Prostate gland (tissue), 2 donors: Measurements from ENCODE around the gene ONECUT2. TPM values are rescaled to one million over a fixed set of nuclear protein-coding genes. Genes with fewer than 3 reads are reported as not detected.

Source experiments
- DNase-seq: peaks from one replicate; pipeline ENCODE4 v3.0.0-alpha.2; 2019; ENCODE audit warnings: low spot score
- H3K27ac ChIP-seq, 2 donors: fragments of 200-600 bp; sonication (generic); 2 replicates each; pipeline ENCODE4 v1.5.1; 2017 to 2019
- H3K27me3 ChIP-seq: fragments of 200-600 bp; sonication (generic); replicated peaks from 2 replicates; pipeline ENCODE4 v1.5.1; 2019; ENCODE audit not compliant: insufficient read depth
- H3K36me3 ChIP-seq, 2 donors: fragments of 200-600 bp; sonication (generic); 1 replicate in 1 of 2; 2 replicates in 1 of 2; pipeline versions ENCODE4 v1.5.1 to v1.8.1; 2017 to 2019
- H3K4me1 ChIP-seq: fragments of 200-600 bp; sonication (generic); replicated peaks from 2 replicates; pipeline ENCODE4 v1.5.1; 2019
- H3K4me3 ChIP-seq, 2 donors: fragments of 200-600 bp; sonication (generic); 2 replicates each; pipeline ENCODE4 v1.5.1; 2017 to 2019
- H3K9me3 ChIP-seq: fragments of 200-600 bp; sonication (generic); 2 replicates; pipeline ENCODE4 v1.5.1; 2017
- CTCF ChIP-seq, 4 experiments: fragments of 200-600 bp in 2 of 4; fragments of 450-650 bp in 2 of 4; sonication (generic) in 2 of 4; IDR thresholded peaks; 1 replicate in 3 of 4; 2 replicates in 1 of 4; pipeline ENCODE4 v1.5.1; 2016 to 2019; ENCODE audit warnings: antibody characterized with exemption in 4 of 4, mild to moderate bottlenecking in 2 of 4, moderate library complexity in 2 of 4
- POLR2A ChIP-seq: fragments of 450-650 bp; IDR thresholded peaks from one replicate; pipeline ENCODE4 v1.6.1; 2016; ENCODE audit warnings: antibody characterized with exemption, mild to moderate bottlenecking
- POLR2AphosphoS5 ChIP-seq: sonication (generic); formaldehyde crosslinking; IDR thresholded peaks from one replicate; pipeline ENCODE4 v1.6.1; 2017; ENCODE audit warnings: antibody characterized with exemption
- WGBS: methylation state at CpG from one replicate; pipeline ENCODE4 v1.1.5; 2018; 5-methylcytosine and 5-hydroxymethylcytosine counted together
- intact Hi-C: fragments of 100-400 bp; cut with DNase I; formaldehyde crosslinking; loops from one replicate; pipeline ENCODE4 v1.14.2; 2022
- total RNA-seq, 2 donors: library from RNA; depleted of rRNA; stranded (reverse); fragments of >200 nt; gene quantifications; one replicate each; pipeline ENCODE4 v1.1.0, GENCODE V29; 2016

Gene ONECUT2
- total RNA-seq, 2 donors from 2014 or later: 0.09 to 0.45 TPM

- peaks cover 31% of the 10 kb centered on the region for H3K27me3 ChIP-seq
- H3K9me3 ChIP-seq: no peaks in the 10 kb centered on the region
- WGBS: 10% methylated on average over 63 of the region's 99 CpGs
- no peak overlapping the region for H3K27ac ChIP-seq
- intact Hi-C loops: no loop called here
- H3K36me3 ChIP-seq: no peaks in the 10 kb centered on the region
- TF ChIP-seq CTCF (IDR thresholded peaks at IDR 0.05) (no peak), POLR2AphosphoS5 (no peak), POLR2A (no peak)
- no peak overlapping the region for H3K4me3 ChIP-seq
- no peaks in the 10 kb centered on the region for H3K4me1 ChIP-seq
- DNase-seq: no peak
Observed at GRCh38 chr18:57428221-57429150, 6.7 kb upstream of the ONECUT2 start.

- intact Hi-C loops: no loop called here
- H3K27me3 ChIP-seq: peaks cover 31% of the 10 kb centered on the region
- DNase-seq: no peak
- 10% methylated on average over 22 of the region's 22 CpGs for WGBS
- no peak overlapping the region for H3K27ac ChIP-seq
- H3K9me3 ChIP-seq: no peaks in the 10 kb centered on the region
- no peak for TF ChIP-seq CTCF (IDR thresholded peaks at IDR 0.05)
- TF ChIP-seq POLR2A: no peak
- no peak for TF ChIP-seq POLR2AphosphoS5
- H3K4me3 ChIP-seq: no peak overlapping the region
- H3K4me1 ChIP-seq: peaks cover 1% of the 10 kb centered on the region
- no peaks in the 10 kb centered on the region for H3K36me3 ChIP-seq
Observed at GRCh38 chr18:57429167-57430078, 5.8 kb upstream of the ONECUT2 start.

- intact Hi-C loops: no loop called here
- no peak overlapping the region for H3K4me3 ChIP-seq
- H3K4me1 ChIP-seq: peaks cover 4% of the 10 kb centered on the region
- no peaks in the 10 kb centered on the region for H3K36me3 ChIP-seq
- H3K27ac ChIP-seq: no peak overlapping the region
- no peaks in the 10 kb centered on the region for H3K9me3 ChIP-seq
- TF ChIP-seq POLR2A (no peak), CTCF (IDR thresholded peaks at IDR 0.05) (no peak), POLR2AphosphoS5 (no peak)
- peaks cover 31% of the 10 kb centered on the region for H3K27me3 ChIP-seq
- DNase-seq: no peak
- WGBS: 4% methylated on average over 34 of the region's 34 CpGs
Observed at GRCh38 chr18:57430079-57431001, 4.8 kb upstream of the ONECUT2 start.

- peaks cover 31% of the 10 kb centered on the region for H3K27me3 ChIP-seq
- no peak for DNase-seq
- no peaks in the 10 kb centered on the region for H3K9me3 ChIP-seq
- no peak overlapping the region for H3K27ac ChIP-seq
- H3K4me3 ChIP-seq: no peak overlapping the region
- intact Hi-C loops: no loop called here
- WGBS: 9% methylated on average over 10 of the region's 10 CpGs
- TF ChIP-seq POLR2A: no peak
- TF ChIP-seq CTCF (IDR thresholded peaks at IDR 0.05): no peak
- no peak for TF ChIP-seq POLR2AphosphoS5
- no peaks in the 10 kb centered on the region for H3K36me3 ChIP-seq
- peaks cover 4% of the 10 kb centered on the region for H3K4me1 ChIP-seq
Observed at GRCh38 chr18:57431002-57431382, 4.2 kb upstream of the ONECUT2 start.
